ENCODE results near the gene CGREF1.

Gene CGREF1, protein sequence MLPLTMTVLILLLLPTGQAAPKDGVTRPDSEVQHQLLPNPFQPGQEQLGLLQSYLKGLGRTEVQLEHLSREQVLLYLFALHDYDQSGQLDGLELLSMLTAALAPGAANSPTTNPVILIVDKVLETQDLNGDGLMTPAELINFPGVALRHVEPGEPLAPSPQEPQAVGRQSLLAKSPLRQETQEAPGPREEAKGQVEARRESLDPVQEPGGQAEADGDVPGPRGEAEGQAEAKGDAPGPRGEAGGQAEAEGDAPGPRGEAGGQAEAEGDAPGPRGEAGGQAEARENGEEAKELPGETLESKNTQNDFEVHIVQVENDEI

DNA sequence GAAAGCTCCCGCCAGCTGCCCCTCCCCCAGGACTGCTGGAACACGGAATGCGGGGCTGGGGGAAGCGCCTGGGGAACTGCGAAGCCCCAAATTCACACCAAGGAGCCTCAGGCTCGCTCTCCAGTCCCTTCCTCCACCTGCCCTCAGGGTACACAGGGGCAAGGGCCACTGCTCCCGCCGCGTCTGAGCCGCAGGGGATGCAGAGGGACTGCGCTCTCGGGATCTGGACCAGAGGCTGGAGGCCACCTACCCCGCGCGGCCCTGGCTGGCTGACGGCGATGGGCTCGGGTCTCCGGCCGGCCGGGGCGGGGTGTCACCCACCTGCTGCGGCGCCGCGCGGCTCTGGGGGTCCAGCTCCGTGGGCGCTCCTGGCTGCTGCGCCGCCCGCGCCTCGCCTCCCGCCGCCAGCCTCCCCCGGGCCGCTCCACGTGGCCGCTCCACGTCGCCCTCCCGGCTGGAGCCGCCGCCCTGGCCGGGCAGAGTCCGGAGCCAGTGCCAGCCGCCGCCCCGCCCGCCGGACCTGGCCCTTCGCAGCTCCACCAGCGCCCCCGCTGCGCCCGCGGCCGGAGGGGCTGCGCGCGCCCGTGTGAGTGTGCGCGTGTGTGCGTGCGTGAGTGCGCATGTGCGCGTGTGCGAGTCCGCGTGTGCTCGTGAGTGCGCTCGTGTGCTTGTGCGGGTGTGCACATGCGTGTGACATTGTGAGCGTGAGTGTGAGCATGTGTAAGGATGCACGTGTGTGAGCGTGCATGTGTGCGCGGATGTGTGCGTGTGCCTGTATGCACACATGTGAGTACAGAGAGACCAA is at the start of gene CGREF1:
Gene CGREF1 (minus strand): TSS at position 604 of the 805 bp plus-strand sequence. CDS start 14,762 bp downstream, outside the sequence.
- no peak for DNase-seq

DNA sequence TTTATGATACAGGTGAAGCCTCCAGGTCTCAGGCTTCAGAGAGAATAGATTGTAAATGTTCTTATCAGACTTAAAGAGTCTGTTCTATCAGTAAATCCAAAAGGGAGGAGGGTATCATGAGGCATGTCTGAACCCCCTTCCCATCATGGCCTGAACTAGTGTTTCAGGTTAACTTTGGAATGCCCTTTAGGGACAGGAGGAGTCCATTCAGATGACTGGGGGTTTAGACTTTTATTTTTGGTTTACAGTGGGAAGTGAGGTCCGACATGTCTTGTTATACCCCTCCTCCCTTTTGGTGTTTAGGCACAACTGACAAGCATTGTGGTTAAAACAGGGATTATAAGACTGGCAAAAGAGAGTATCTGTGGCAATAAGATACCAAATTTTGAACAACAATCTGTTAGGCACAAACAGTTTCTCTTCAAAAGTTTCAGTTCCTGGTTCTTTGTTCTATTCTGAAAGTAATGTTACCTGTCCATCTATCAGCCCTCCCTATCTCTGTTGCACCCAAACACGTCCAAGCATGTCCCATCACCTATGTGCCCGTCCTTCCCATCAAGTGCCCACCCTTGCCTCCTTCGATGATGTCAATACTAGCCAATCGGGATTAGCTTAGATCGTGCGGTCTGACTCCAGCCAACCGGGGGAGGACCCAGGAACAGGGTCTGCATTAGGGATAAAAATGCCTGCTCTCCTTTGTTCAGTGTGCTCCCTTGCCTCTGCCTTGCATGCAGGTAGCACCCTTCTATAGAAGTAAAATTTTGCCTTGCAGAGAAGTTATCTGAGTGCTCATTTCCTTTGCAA is 46.2 kb upstream of the CGREF1 start:
- DNase-seq, result no peak

DNA sequence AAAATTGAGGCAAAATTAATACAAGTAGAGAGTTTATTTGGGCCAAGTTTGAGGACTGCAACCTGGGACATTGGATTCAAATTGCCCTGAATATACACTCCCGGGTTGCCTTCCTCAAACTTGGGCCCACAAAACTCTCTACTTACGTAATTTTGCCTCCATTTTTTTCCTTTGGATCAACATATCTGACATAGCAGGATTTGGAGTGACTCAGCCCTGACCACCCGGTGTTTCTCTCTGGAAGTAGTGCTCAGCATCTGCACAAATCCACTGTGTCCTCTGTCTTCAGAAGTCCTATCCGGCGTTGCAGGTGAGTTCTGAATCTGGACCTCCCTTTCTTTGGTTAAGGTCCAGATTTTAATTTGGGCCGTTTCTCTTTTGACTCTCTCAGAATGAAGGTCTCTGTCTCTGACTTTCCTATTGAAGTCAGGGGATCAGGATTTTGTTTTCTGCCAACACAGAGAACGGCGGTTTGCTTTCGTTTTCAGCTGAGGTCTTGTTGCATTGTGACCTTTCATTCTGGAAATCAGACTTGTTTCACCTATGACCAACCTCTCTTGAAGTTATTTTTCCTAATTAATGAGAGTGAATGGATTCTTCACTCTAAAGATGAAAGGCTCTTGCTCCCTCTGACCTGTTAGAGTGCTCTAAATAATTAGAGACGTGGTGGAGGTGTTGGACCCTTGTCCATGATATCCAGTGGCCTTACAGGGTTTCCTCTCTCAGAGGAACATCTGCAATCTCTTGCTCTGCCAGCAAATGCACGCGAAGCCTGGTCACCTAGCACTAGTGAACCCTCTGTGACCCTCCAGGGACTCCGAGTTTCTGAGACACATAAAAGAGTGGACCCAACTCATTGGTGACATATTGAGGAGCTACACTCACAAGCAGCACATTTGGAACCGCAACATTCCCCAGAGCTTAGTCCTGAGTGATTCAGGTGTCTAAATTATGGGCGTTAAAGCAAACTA is 43.5 kb upstream of the CGREF1 start:
- DNase-seq, result no peak

DNA sequence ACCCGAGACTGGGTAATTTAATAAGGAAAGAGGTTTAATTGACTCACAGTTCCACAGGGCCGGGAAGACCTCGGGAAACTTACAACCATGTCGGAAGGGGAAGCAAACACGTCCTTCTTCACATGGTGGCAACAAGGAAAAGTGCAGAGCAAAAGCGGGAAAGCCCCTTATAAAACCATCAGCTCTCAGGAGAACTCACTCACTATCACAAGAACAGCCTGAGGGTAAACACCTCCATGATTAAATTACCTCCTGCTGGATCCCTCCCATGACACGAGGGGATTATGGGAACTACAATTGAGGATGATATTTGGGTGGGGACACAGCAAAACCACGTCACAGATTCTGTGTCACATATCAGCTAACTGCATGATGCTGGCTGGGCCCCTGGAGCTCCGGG is 41.3 kb upstream of the CGREF1 start:
- no peak for DNase-seq

DNA sequence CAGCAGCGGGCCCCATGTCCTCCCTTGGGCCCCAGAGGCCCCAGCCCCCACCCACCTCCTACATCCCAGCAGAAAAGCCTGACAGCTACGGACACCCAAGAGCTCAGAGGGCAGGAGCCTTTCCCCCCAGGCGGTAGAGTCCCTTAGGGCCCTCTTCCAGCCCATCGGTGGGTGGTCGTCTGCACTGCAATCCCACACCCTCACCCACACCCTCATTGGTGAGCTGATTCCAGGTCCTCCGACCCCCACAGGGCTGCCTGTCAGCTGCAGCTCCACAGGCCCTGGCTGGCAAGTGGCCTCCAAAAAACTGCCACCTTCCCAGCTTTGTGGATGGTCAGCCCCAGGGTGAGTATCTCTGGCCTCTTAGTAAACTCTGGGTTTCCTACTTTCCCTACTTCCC is 40.3 kb upstream of the CGREF1 start:
- DNase-seq, result no peak

DNA sequence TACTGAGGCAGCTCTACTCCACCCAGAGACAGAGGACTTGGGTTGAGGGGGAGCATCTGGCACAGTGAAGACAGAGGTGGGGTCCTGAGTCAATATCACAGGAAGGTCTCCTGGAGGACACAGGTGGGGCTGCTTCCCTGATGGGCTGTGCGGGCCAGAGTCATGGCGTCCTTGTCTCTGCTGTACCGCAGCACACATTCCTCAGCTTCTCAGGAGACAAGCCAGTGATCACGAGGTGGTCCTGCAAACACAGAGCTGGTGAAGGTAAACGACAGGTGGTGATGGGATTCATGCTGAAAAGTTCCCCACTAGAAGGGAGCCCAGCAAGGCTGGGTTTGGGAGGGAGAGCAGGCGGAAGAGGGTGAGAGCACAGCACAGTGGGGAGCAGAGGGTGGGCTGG is 39.5 kb upstream of the CGREF1 start:
- DNase-seq, result no peak

DNA sequence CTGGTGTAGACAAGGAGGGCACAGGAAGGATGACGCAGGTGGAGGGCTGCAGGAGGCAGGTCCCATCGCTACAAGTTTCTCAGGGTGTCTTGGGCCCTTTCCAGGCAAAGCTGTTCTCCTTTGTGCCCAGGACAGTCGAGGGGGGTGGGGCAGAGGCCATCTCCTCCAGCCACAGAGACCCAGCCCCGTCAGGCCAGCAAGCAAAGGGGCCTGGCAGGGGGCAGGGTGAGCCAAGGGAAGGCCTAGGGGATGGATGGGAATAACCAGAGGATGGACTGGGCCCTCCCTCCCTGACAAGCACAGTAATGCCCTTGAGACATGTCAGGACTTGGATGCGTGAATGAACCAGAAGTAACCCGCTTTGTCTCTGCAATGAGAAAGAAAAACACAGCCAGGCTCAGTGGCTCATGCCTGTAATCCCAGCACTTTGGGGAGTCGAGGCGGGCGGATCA is 36.2 kb upstream of the CGREF1 start:
- no peak for DNase-seq

DNA sequence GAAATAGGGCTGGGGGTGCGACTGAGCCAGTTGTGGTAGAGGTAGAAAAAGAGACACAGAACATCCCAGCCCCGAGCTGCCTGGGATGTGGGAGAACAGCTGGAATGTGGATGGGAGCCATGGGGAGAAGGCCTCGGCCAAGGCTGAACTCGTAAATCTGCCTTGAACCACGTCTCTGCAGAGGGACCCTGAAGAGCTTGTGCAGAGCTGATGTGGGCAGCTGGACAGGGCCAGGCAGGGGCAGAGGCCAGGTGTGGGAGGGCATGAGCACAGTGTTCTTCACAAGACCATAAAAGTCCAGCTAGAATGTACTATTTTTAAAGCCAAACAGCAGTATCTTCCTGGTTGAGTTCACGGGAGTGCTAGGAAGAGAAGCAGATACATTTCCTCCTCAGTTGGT is 35.6 kb upstream of the CGREF1 start:
- no peak for DNase-seq

DNA sequence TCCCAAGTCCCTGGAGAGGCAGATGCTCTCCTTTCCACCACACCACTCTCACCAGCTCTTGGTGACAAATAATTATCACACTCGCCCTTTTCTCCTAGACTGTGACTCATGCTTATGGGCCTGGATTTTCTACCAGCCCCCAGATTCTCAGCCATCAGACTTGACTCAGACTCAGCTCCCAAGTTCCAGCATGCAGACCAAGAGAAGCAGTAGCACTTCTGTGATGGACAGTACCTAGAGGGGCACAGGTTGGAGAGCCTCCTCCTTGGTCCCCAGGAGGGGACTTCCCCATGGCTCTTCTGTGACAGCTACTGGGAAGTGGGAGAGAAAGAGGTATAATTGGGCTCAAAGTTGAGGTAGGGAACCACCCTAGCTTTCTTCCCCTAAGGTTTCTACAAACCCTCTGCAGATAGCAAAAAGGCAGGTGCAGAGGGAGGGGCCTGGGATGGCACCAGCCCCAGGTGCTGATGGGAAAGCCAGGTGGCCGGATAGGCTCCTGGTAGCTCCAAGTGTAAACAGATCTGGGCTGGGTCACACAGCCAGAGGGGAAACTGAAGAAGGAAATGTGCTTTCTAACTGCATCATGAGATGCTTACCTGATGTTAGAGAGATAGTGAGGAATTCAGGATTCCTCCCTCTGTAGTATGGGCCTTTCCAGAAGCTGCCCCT is 34.0 kb upstream of the CGREF1 start:
- no peak for DNase-seq

DNA sequence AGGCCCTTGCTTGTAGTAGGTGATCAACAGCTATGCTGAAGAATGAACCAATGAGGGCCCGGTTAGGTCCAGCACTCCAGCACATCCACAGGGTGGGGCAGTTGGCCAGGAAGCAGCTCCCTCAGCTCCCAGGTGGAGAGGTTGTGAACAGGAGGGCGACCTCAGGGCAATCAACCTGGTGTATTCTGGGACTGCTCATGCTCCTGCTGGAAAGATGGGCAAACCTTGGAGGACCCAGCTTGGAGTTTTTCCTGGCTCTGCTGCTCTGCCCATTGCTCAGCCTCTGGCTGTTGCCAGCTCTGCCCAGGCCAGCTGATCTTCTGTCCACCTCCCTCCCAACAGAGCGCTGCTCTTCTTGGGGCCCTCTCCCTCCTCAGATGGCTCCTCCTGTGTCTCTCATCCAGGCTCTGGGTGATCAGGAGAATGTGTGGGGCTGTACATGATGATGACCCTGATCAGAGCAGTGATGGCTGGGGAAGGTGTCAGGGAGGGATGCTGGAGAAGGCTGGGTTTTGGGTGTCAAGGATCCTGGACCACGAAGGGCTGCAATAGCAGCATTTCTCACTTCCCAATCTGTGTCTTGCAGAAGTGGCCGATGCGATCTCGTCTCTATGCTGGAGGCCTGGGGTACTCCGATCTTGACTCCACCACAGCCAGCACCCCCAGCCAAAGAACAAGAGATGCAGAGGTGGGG is 33.3 kb upstream of the CGREF1 start:
- DNase-seq, result no peak

DNA sequence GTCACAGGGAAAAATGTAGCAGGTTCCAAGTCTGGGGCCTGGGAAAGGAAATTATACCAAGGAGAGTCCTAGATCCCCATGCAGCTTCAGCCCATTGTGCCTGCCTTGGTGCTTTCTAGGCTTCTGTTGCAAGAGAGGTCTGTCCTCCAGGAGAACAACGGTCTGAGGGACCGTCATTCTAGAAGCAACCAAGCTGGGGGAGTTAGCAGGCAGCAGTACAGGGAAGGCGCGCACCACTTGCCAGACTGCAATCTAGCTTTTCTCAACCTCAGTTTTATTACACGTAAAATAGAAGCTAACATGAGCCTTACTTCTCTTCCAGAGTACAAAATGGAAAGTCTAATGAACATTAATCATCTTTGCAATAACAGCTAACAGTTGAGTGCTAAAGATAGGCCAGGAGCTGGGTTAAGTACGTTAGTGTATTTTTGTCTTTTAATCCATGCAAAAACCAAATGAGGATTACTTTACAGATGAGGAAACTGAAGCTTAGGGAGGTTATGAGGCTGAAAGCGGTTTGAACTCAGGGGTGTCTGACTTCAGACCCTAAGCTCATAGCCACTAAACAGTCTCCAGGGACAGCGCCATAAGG is 31.8 kb upstream of the CGREF1 start:
- no peak for DNase-seq

DNA sequence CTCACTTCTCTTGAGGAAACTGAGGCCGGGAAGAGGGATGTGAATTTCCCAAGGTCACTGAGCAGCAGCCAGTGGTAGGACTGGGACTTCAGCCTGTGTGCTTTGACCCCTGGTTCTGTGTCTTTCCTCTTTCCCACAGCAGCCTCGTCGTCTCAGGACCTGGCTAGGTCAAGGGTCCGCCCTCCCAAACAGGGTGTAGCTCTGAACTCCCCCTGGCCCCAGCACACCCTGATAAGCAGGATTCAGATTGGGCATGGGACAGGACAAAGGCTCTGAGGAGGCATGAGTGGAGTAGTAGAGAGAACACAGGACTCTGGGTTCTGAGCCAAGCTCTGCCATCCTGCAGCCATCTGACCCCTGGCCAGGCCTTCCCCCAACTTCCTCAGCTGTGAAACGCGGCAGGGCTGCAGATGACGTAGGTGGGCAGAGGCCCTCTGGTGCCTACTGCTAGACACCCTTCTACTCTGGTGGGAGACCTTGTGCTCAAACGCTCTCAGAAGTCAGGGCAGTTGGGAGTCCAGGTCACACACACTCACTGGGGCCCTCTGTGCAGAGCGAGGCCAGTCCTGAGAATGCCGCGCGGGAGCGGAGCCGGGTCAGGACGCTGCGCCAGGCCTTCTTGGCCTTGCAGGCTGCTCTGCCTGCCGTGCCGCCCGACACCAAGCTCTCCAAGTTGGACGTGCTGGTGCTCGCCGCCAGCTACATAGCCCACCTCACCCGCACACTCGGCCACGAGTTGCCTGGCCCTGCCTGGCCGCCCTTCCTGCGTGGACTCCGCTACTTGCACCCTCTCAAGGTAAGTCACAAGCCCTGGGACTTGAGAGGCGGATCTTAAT is 30.9 kb upstream of the CGREF1 start:
- DNase-seq, result no peak

DNA sequence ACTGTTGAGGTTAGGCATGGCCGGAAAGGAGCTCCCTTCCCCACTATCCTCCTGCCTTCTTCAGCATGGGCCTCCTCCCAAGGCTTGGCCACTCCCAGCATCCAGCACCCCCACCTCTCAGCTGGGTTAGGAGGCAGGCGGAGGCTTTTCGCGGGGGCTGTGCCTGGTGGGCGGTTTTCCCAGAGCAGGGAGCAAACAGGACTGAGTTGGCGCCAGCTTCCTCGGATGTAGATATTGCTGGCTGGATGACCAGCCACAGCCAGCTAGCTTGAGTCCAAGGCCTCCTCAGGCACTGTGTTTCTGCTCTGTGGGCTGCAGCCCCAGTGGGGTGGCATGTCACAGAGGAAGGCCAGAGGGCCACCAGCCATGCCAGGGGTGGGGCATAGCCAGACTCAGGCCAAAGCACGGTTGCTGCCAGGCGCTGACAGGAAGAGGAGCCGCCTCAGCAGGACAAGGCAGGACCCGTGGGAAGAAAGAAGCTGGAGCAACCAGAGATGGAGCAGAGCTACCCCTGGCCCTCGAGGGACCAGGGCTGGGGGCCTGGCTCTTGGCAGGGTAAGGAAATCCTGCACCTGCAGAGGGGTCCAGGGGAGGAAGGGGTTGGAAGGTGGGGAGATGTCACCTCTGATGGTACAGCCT is 30.0 kb upstream of the CGREF1 start, which contains the start of gene TCF23:
Gene TCF23 (plus strand): TSS at position 204 of the 639 bp plus-strand sequence. CDS start 130 bp downstream, at position 334.
- no peak for DNase-seq

DNA sequence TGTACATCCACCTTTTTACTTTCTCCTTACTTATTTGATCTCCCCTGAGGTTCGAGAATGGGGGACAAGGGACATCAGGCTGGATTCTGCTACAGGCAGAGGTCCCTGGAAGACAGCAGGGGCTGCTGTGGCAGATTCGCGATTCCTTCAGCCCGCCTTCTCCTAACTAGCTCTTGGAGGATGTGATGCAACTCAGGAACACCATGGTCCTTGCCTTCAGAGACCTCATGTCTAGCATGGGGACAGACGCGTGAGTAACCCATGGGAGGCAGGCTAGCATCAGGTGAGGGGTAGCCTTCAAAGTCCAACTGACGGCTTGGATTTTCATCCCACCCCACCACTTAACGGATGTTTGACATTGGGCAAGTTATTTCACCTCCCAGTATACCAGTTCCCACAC is 29.0 kb upstream of the CGREF1 start:
- no peak for DNase-seq

DNA sequence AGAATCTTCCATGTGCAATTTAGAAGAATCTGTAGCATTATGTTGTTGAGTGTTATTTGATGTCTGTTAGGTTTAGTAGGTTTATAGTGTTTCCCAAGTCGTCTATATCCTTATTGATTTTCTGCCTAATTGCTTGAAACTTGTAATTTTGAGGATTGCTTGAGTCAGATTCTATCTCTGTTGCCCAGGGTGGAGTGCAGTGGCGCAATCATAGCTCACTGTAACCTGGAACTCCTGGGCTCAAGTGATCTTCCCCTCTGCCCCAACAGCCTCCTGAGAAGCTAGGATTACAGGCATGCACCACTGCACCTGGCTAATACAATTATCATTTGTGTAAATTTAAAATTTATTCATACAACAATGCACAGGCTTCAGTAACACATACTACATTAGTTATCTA is 26.8 kb upstream of the CGREF1 start:
- DNase-seq, result no peak

DNA sequence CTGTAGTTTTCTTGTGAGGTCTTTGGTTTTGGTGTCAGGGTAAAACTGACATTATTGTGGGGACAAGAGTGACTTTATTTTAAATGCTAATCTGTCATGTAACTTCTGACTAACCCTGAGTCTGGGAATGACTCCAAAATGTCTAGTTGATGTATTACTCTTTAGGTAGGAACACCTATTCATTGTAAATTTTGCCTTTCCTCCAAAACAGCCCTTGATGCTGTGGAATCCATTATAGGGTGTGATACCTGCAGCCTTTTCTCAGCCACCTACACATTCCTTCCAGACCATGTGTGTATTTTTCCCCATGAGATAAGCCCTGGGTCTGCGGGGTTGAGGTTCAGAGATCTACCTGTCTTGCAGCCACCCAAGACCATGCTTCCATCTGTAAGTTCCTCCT is 24.4 kb upstream of the CGREF1 start:
- DNase-seq, result no peak

DNA sequence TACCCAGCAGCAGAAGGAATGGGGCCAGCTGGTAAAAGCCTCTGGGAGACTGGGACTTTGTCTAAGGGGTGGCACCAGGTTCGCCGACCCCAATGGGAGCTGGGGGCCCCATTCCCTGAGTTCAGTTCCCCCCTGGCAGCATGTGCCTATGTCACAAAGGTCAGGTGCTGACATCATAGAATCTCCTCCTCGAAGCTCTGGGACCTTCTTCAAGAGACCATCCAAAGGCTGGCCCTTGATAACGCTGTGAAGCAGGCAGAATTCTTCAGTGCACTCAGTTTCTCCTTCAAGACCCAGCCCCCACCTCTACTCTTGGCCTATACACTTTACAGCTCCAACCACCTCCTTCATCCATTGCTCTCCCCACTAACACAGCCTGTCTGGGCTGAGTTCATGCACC is 20.4 kb upstream of the CGREF1 start, which contains the start of gene PRR30:
Gene PRR30 (minus strand): TSS at position 101 of the 400 bp plus-strand sequence. CDS start 1,081 bp downstream, outside the sequence.
- DNase-seq, result no peak

DNA sequence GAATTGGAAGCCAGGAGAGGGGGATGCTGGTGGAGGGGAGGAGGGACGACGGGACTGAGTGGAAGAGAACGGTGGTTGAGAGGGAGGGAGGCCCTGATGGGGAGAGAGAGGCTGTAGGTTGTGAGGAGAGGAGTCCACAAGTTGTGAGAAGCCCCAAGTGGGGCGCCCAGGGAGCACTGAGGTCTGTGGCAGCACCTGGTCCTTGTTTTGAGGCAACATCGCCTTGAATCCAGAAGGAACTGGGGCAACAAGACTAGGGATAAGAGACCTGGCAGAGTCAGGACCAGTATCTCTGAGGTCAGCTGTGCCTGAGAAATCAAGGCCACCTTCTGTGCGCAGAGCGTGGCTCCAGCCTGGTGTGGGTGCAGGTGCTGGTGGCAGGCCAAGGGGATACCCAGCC is 19.2 kb upstream of the CGREF1 start:
- no peak for DNase-seq

Measured in activated CD4-positive, alpha-beta T cell treated with anti-CD3 and anti-CD28 coated beads for 4 hours (primary cell).